Skeletal muscle tissue (tissue), 4 donors: ENCODE measurements around the gene ANKRD11. TPM values are rescaled to one million over a fixed set of nuclear protein-coding genes. Genes with fewer than 3 reads are reported as not detected.
"Not testable (repeated sequence)": the region's sequence is repeated elsewhere in the genome, so short reads cannot be mapped to it uniquely, and the experiment has no call there.

ENCODE experiments used
- H3K27ac ChIP-seq: one replicate; pipeline ENCODE4 v1.7.0; 2013; ENCODE audit warnings: mild to moderate bottlenecking, low read depth, low read length, inconsistent platforms
- H3K27me3 ChIP-seq, 3 donors: one replicate each; pipeline ENCODE4 v1.7.0; 2013; ENCODE audit warnings: low read length in 3 of 3; ENCODE audit not compliant: control insufficient read depth in 3 of 3, insufficient read depth in 3 of 3
- H3K36me3 ChIP-seq, 3 donors: one replicate each; pipeline ENCODE4 v1.7.0; 2013; ENCODE audit warnings: low read length in 3 of 3; ENCODE audit not compliant: control insufficient read depth in 3 of 3, insufficient read depth in 3 of 3
- H3K4me1 ChIP-seq, 3 donors: one replicate each; pipeline ENCODE4 v1.7.0; 2013; ENCODE audit warnings: low read length in 3 of 3, mild to moderate bottlenecking in 3 of 3; ENCODE audit not compliant: control insufficient read depth in 3 of 3, insufficient read depth in 3 of 3
- H3K4me3 ChIP-seq, 3 donors: one replicate each; pipeline ENCODE4 v1.7.0; 2013; ENCODE audit warnings: low read length in 3 of 3
- H3K9ac ChIP-seq, 3 donors: one replicate each; pipeline ENCODE4 v1.7.0; 2013; ENCODE audit warnings: low read length in 3 of 3, mild to moderate bottlenecking in 3 of 3, moderate library complexity in 2 of 3, low read depth in 1 of 3
- H3K9me3 ChIP-seq, 3 donors: one replicate each; pipeline ENCODE4 v1.7.0; 2013; ENCODE audit warnings: low read length in 3 of 3; ENCODE audit not compliant: control insufficient read depth in 3 of 3
- total RNA-seq: library from RNA; depleted of rRNA; stranded (reverse); fragments of >200 nt; gene quantifications from one replicate; pipeline ENCODE4 v1.2.3, GENCODE V29; 2014
- donor health status: Osteomylitis.

ANKRD11 gene
- total RNA-seq, 1 donor from 2014 or later, result 21.4 TPM

- Histone ChIP-seq H3K9ac (no peak overlapping the region), H3K27ac (no peak overlapping the region), H3K4me3 (no peak overlapping the region), H3K36me3 (no peaks in the 10 kb centered on the region), H3K4me1 (peaks cover 37 to 69% (median 48%) of the 10 kb centered on the region in 3 donors), H3K27me3 (no peaks in the 10 kb centered on the region), H3K9me3 (no peaks in the 10 kb centered on the region)
These were observed 106.1 kb downstream of the ANKRD11 start for GRCh38 chr16:89384282-89384681.

- Histone ChIP-seq H3K9ac (peak overlapping the region in 1 of 3 donors; percentile 11), H3K36me3 (no peaks in the 10 kb centered on the region), H3K27ac (no peak overlapping the region), H3K4me1 (peaks cover 43 to 73% (median 56%) of the 10 kb centered on the region in 3 donors), H3K27me3 (no peaks in the 10 kb centered on the region), H3K4me3 (no peak overlapping the region), H3K9me3 (no peaks in the 10 kb centered on the region)
These were observed 107.0 kb downstream of the ANKRD11 start for GRCh38 chr16:89383095-89384003.

- H3K36me3 ChIP-seq, H3K4me3 ChIP-seq, H3K9me3 ChIP-seq, H3K27me3 ChIP-seq, H3K27ac ChIP-seq: not testable (repeated sequence)
- Histone ChIP-seq H3K4me1 (peaks cover 43 to 81% (median 62%) of the 10 kb centered on the region in 3 donors), H3K9ac (peak overlapping the region in 1 of 3 donors; percentile 11)
These were observed 107.8 kb downstream of the ANKRD11 start for GRCh38 chr16:89382555-89382954.

- peak overlapping the region in 1 of 3 donors; percentile 35 for H3K9ac ChIP-seq
- H3K36me3 ChIP-seq, result no peaks in the 10 kb centered on the region
- no peak overlapping the region for H3K4me3 ChIP-seq
- peaks cover 42 to 83% (median 64%) of the 10 kb centered on the region in 3 donors for H3K4me1 ChIP-seq
- no peak overlapping the region for H3K27ac ChIP-seq
- no peaks in the 10 kb centered on the region for H3K9me3 ChIP-seq
- no peaks in the 10 kb centered on the region for H3K27me3 ChIP-seq
These were observed 108.6 kb downstream of the ANKRD11 start for GRCh38 chr16:89381788-89382187.

- no peaks in the 10 kb centered on the region for H3K27me3 ChIP-seq
- peaks cover 34 to 76% (median 60%) of the 10 kb centered on the region in 3 donors for H3K4me1 ChIP-seq
- no peaks in the 10 kb centered on the region for H3K36me3 ChIP-seq
- no peak overlapping the region for H3K27ac ChIP-seq
- no peak overlapping the region for H3K9ac ChIP-seq
- no peak overlapping the region for H3K4me3 ChIP-seq
- H3K9me3 ChIP-seq, result no peaks in the 10 kb centered on the region
These were observed 109.7 kb downstream of the ANKRD11 start for GRCh38 chr16:89380681-89381080.

GRCh38 chr16:89378947-89379771 is 111.2 kb downstream of the ANKRD11 start:
- Histone ChIP-seq H3K27me3 (no peaks in the 10 kb centered on the region), H3K4me3 (peak overlapping the region in 2 of 3 donors; percentile 13 to 30), H3K27ac (peak overlapping the region; percentile 6), H3K36me3 (no peaks in the 10 kb centered on the region), H3K9me3 (no peaks in the 10 kb centered on the region), H3K9ac (peak overlapping the region in 1 of 3 donors; percentile 25), H3K4me1 (peaks cover 34 to 73% (median 66%) of the 10 kb centered on the region in 3 donors)

GRCh38 chr16:89377453-89377848 is 112.9 kb downstream of the ANKRD11 start:
- H3K27me3 ChIP-seq, result no peaks in the 10 kb centered on the region
- H3K9me3 ChIP-seq, result no peaks in the 10 kb centered on the region
- H3K4me3 ChIP-seq, result no peak overlapping the region
- no peaks in the 10 kb centered on the region for H3K36me3 ChIP-seq
- H3K27ac ChIP-seq, result no peak overlapping the region
- peaks cover 28 to 72% (median 68%) of the 10 kb centered on the region in 3 donors for H3K4me1 ChIP-seq
- no peak overlapping the region for H3K9ac ChIP-seq

GRCh38 chr16:89376812-89377452 is 113.4 kb downstream of the ANKRD11 start:
- no peak overlapping the region for H3K4me3 ChIP-seq
- peaks cover 26 to 75% (median 68%) of the 10 kb centered on the region in 3 donors for H3K4me1 ChIP-seq
- H3K27me3 ChIP-seq, result no peaks in the 10 kb centered on the region
- no peaks in the 10 kb centered on the region for H3K36me3 ChIP-seq
- no peak overlapping the region for H3K9ac ChIP-seq
- H3K9me3 ChIP-seq, result no peaks in the 10 kb centered on the region
- H3K27ac ChIP-seq, result no peak overlapping the region

- H3K36me3 ChIP-seq, result peaks cover 0 to 4% (median 0%) of the 10 kb centered on the region in 3 donors
- H3K9ac ChIP-seq, result no peak overlapping the region
- H3K4me1 ChIP-seq, result peaks cover 24 to 77% (median 66%) of the 10 kb centered on the region in 3 donors
These were observed 114.7 kb downstream of the ANKRD11 start for GRCh38 chr16:89375686-89376085.

More at GRCh38 chr16:89375686-89376085, 114.7 kb downstream of the ANKRD11 start:
- H3K27ac ChIP-seq, result no peak overlapping the region
- H3K4me3 ChIP-seq, result no peak overlapping the region
- H3K9me3 ChIP-seq, result no peaks in the 10 kb centered on the region
- H3K27me3 ChIP-seq, result no peaks in the 10 kb centered on the region
